Glutamatergic neuron (in vitro differentiated cells): ENCODE data around the gene GSTM1. TPM values are rescaled to one million over a fixed set of nuclear protein-coding genes. Genes with fewer than 3 reads are reported as not detected.

Source experiments
- DNase-seq: peaks from one replicate; pipeline ENCODE4 v3.0.0; 2022
- H3K27ac Mint-ChIP-seq: one replicate; pipeline ENCODE4 v1.8.0; 2020; ENCODE audit warnings: mild to moderate bottlenecking, mixed read lengths, inconsistent platforms; ENCODE audit not compliant: unreplicated experiment
- H3K27me3 Mint-ChIP-seq: one replicate; pipeline ENCODE4 v1.8.0; 2020; ENCODE audit warnings: mild to moderate bottlenecking, moderate library complexity, mixed read lengths, inconsistent platforms; ENCODE audit not compliant: unreplicated experiment
- H3K36me3 Mint-ChIP-seq: one replicate; pipeline ENCODE4 v1.8.0; 2020; ENCODE audit warnings: mild to moderate bottlenecking, mixed read lengths, inconsistent platforms; ENCODE audit not compliant: unreplicated experiment
- H3K4me1 Mint-ChIP-seq: one replicate; pipeline ENCODE4 v1.8.0; 2020; ENCODE audit warnings: mild to moderate bottlenecking, low read depth, mixed read lengths, inconsistent platforms; ENCODE audit not compliant: unreplicated experiment
- H3K4me3 Mint-ChIP-seq: one replicate; pipeline ENCODE4 v1.8.0; 2020; ENCODE audit warnings: mild to moderate bottlenecking, mixed read lengths, inconsistent platforms; ENCODE audit not compliant: unreplicated experiment
- H3K9me3 Mint-ChIP-seq: one replicate; pipeline ENCODE4 v1.8.0; 2020; ENCODE audit warnings: mild to moderate bottlenecking, moderate library complexity, mixed read lengths, inconsistent platforms; ENCODE audit not compliant: unreplicated experiment
- total RNA-seq: library from RNA; stranded (reverse); fragmentation: NEBNext Ultra II Directional; extraction: Animal tissue kit (Norgen Biotek cat#: 25700); gene quantifications from one replicate; pipeline ENCODE4 v1.2.1, GENCODE V29; 2021; ENCODE audit not compliant: unreplicated experiment
- TF ChIP-seq, protein P1 (sequence below): fragments of 200-600 bp; sonication (generic); IDR thresholded peaks from one replicate; pipeline ENCODE4 v1.5.0; 2021; ENCODE audit not compliant: partially characterized antibody, unreplicated experiment

Gene GSTM1
- total RNA-seq, 1 donor from 2014 or later = not detected

DNA sequence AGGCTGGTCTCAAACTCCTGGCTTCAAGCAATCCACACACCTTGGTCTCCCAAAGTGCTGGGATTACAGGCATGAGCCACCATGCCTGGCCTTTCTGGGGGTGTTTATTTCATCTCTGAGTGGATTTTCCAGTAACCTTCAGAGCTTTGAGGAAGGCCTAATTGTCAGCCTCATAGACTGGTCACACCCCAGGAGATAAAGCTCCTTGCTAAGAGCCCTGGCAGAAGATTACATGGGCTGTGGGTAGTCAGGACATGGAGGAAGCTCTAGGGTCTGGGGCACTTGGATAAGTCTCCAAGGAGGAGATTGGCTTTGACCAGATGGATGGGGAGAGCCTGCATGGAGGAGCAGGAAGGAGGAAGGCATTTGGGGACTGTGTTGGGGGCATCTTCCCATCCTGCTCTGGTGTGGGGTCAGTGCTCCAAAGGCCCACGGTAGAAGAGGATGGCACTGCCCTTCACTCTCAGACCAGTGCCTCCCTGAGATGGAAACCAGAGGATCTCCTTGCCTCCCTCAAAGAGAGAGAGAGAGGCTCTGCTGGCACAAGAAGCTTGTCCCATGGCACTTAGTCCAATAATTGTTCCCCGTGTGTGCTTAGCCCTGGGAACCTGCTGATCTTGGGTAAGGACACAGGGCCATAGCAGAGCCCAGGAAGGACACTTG lies 46.4 kb upstream of the GSTM1 start:
- no peaks in the 10 kb centered on the region for H3K36me3 Mint-ChIP-seq
- H3K9me3 Mint-ChIP-seq = peaks cover 4% of the 10 kb centered on the region
- no peak overlapping the region for H3K4me3 Mint-ChIP-seq
- TF ChIP-seq, protein P1, sequence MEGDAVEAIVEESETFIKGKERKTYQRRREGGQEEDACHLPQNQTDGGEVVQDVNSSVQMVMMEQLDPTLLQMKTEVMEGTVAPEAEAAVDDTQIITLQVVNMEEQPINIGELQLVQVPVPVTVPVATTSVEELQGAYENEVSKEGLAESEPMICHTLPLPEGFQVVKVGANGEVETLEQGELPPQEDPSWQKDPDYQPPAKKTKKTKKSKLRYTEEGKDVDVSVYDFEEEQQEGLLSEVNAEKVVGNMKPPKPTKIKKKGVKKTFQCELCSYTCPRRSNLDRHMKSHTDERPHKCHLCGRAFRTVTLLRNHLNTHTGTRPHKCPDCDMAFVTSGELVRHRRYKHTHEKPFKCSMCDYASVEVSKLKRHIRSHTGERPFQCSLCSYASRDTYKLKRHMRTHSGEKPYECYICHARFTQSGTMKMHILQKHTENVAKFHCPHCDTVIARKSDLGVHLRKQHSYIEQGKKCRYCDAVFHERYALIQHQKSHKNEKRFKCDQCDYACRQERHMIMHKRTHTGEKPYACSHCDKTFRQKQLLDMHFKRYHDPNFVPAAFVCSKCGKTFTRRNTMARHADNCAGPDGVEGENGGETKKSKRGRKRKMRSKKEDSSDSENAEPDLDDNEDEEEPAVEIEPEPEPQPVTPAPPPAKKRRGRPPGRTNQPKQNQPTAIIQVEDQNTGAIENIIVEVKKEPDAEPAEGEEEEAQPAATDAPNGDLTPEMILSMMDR = no peak
- peaks cover 7% of the 10 kb centered on the region for H3K4me1 Mint-ChIP-seq
- DNase-seq = no peak
- H3K27me3 Mint-ChIP-seq = peaks cover 3% of the 10 kb centered on the region
- H3K27ac Mint-ChIP-seq = no peak overlapping the region

DNA sequence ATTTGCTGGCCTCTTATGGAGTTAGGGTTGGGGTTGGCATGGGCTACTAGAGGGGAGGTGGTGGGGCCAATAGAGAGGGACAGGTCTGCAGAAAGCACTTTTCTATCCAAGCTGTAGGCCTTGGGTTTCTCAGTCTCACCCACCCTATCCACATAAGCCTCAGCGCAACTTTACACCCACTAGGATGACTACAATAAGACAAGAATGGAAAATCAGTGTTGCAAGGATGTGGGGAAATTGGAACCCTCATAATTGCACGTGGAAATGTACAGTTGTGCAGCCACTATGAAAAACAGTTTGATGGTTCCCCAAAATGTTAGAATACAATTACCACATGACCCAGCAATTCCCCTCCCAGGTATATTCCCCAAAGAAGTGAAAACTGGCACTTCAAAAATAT lies 45.8 kb upstream of the GSTM1 start:
- Mint-ChIP-seq H3K36me3 (no peaks in the 10 kb centered on the region), H3K27ac (no peak overlapping the region), H3K9me3 (peaks cover 4% of the 10 kb centered on the region), H3K4me1 (peaks cover 7% of the 10 kb centered on the region), H3K4me3 (no peak overlapping the region), H3K27me3 (peaks cover 3% of the 10 kb centered on the region)
- TF ChIP-seq, protein P1 = no peak
- DNase-seq = no peak

DNA sequence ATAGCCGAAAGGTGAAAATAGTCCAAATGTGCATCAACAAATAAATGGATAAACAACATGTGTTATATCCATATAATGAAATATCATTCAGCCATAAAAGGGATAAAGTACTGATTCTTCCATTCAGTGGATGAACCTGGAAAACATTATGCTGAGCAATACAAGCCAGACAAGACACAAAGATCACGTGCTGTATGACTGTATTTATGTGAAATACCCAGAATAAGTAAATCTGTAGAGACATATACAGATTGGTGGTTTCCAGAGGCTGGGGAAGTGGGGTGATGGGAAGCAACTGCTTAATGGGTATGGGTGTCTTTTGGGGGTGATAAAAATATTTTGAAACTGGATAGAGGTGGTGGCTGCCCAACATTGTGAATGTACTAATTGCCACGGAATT lies 45.0 kb upstream of the GSTM1 start:
- TF ChIP-seq, protein P1 = no peak
- no peak for DNase-seq
- peaks cover 3% of the 10 kb centered on the region for H3K27me3 Mint-ChIP-seq
- peaks cover 3% of the 10 kb centered on the region for H3K9me3 Mint-ChIP-seq
- H3K4me1 Mint-ChIP-seq = peaks cover 7% of the 10 kb centered on the region
- no peak overlapping the region for H3K4me3 Mint-ChIP-seq
- H3K36me3 Mint-ChIP-seq = no peaks in the 10 kb centered on the region
- no peak overlapping the region for H3K27ac Mint-ChIP-seq

DNA sequence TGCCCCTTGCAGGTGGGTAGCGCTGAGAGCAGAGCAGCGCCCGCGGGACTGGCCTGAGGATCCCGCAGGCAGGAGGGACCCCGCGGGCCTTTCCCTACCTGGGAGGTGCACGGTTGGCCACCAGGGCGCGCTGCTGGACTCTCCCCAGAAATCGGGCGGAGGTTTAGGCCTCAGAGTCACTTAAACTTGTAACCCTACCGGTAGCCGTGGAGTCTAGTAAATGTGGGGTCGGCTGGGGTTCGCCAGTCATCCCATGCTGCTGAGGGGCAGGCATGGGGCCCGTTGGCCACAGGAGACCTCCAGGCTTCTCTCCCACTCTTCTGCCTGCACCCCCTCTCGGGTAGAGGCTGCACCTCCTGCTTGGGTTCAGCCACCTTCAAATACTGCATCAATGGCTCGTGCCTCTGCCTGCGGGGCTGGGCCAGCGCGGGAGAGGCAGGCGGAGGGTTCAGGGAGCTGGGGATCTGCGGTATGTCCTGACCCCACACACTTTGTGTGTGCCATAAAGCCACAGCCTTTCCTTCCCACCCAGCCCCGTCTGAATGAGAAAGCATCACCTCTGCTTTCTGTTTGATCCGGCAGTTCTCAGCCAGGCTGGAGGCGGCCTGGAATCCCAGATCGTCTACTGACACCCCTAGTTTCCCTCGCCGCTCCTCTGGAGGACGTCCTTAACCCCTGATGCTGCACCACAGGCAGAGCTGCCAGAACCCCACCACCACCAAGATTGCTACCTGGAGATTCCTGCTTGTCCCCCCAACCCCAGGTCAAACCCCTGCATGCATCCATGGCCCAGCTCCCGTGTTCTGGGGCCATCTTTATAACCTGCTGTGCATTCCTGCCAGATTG lies 44.0 kb upstream of the GSTM1 start:
- no peak overlapping the region for H3K4me3 Mint-ChIP-seq
- H3K27me3 Mint-ChIP-seq = peaks cover 3% of the 10 kb centered on the region
- TF ChIP-seq, protein P1 = peak; percentile 85
- peak; percentile 92 for DNase-seq
- H3K4me1 Mint-ChIP-seq = peaks cover 7% of the 10 kb centered on the region
- H3K27ac Mint-ChIP-seq = no peak overlapping the region
- H3K36me3 Mint-ChIP-seq = no peaks in the 10 kb centered on the region
- H3K9me3 Mint-ChIP-seq = peaks cover 3% of the 10 kb centered on the region

DNA sequence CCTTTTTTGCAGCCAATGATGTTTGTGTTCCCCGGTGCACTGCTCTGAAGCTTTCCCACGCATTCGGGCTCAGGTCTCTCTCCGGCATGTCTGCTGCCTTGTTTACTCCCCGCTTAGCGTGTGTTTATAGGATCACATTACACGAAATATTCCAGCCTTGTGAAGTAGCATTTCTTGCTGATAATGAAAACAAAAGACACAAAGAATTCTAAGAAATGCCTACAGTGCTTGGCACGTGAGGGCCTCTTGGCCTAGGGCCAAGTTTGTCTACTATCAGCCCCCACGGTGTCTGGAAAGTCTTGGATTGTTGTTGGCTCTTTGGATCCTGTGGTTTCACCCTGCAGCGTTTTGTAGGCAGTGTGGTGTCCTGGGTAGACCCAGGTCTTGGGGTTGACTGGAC lies 42.9 kb upstream of the GSTM1 start:
- Mint-ChIP-seq H3K4me1 (peaks cover 3% of the 10 kb centered on the region), H3K27ac (no peak overlapping the region), H3K27me3 (peaks cover 3% of the 10 kb centered on the region), H3K36me3 (no peaks in the 10 kb centered on the region), H3K9me3 (peaks cover 3% of the 10 kb centered on the region), H3K4me3 (no peak overlapping the region)
- no peak for DNase-seq
- TF ChIP-seq, protein P1 = no peak
